Liver (tissue), 3 donors: ENCODE results near the gene PARD3.

Source experiments
- EGR1 ChIP-seq, 2 donors: IDR thresholded peaks; 2 replicates each; pipeline ENCODE4 v1.6.1; 2016 to 2018; ENCODE audit warnings: antibody characterized with exemption in 2 of 2, low read depth in 2 of 2
- GABPA ChIP-seq, 2 donors: IDR thresholded peaks in 1 of 2; conservative IDR thresholded peaks in 1 of 2; 2 replicates each; pipeline ENCODE4 v1.6.1; 2016; ENCODE audit warnings: antibody characterized with exemption in 2 of 2, mild to moderate bottlenecking in 1 of 2, moderate library complexity in 1 of 2
- JUND ChIP-seq, 2 donors: IDR thresholded peaks; 2 replicates each; pipeline ENCODE4 v1.6.1; 2016; ENCODE audit warnings: antibody characterized with exemption in 2 of 2
- RAD21 ChIP-seq, 2 donors: IDR thresholded peaks; 2 replicates each; pipeline ENCODE4 v1.6.1; 2016; ENCODE audit warnings: antibody characterized with exemption in 2 of 2, mild to moderate bottlenecking in 2 of 2
- RXRA ChIP-seq, 2 donors: IDR thresholded peaks; 2 replicates each; pipeline ENCODE4 v1.6.1; 2017 to 2018; ENCODE audit warnings: antibody characterized with exemption in 2 of 2, mild to moderate bottlenecking in 1 of 2
- TAF1 ChIP-seq: conservative IDR thresholded peaks from 2 replicates; pipeline ENCODE4 v1.6.1; 2016; ENCODE audit warnings: antibody characterized with exemption, mild to moderate bottlenecking
- YY1 ChIP-seq: IDR thresholded peaks from 2 replicates; pipeline ENCODE4 v1.6.1; 2016; ENCODE audit warnings: antibody characterized with exemption, mild to moderate bottlenecking
- TF ChIP-seq, protein P1 (sequence below): IDR thresholded peaks from 2 replicates; pipeline ENCODE4 v1.6.1; 2016; ENCODE audit warnings: antibody characterized with exemption
- TF ChIP-seq, protein P2 (sequence below): fragments of 150-350 bp; IDR thresholded peaks from 2 replicates; pipeline ENCODE4 v1.5.1; 2017; ENCODE audit warnings: improper control_type of control experiment, low read depth, low read length; ENCODE audit not compliant: missing input control
- TF ChIP-seq, protein P3 (sequence below): IDR thresholded peaks from 2 replicates; pipeline ENCODE4 v1.6.1; 2016; ENCODE audit warnings: antibody characterized with exemption, mild to moderate bottlenecking
- TF ChIP-seq, protein P4 (sequence below): IDR thresholded peaks from 2 replicates; pipeline ENCODE4 v1.6.1; 2016; ENCODE audit warnings: antibody characterized with exemption
- TF ChIP-seq, protein P5 (sequence below): IDR thresholded peaks from 2 replicates; pipeline ENCODE4 v1.6.1; 2016; ENCODE audit warnings: antibody characterized with exemption
- donor health status: healthy.
- donor health status: healthy.

DNA sequence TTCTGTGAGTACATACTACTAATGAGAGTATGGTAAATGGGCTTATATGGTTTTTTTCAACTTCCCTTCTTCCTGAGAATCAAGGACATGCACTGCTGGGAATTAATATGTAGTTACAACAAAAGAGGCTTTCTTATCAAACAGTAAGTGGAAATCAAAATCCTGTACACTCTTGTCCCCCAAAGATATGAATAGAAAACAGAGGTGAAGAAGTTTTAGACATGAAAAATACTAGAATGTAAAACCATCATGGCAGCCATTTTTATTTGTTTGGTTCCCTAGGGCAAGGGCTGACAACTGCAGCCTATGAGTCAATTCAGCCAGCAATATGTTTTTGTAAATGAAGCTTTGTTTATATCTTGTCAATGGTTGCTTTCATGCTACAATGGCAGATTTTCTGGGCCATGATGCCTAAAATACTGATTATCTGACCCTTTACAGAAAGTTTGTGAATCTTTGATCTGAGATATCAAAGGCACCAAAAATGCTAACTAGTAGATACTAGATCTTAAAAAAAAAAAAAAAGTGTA lies 422.4 kb downstream of the PARD3 start:
- TF ChIP-seq, protein P1, sequence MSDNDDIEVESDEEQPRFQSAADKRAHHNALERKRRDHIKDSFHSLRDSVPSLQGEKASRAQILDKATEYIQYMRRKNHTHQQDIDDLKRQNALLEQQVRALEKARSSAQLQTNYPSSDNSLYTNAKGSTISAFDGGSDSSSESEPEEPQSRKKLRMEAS, result no peak
- TF ChIP-seq, protein P2, sequence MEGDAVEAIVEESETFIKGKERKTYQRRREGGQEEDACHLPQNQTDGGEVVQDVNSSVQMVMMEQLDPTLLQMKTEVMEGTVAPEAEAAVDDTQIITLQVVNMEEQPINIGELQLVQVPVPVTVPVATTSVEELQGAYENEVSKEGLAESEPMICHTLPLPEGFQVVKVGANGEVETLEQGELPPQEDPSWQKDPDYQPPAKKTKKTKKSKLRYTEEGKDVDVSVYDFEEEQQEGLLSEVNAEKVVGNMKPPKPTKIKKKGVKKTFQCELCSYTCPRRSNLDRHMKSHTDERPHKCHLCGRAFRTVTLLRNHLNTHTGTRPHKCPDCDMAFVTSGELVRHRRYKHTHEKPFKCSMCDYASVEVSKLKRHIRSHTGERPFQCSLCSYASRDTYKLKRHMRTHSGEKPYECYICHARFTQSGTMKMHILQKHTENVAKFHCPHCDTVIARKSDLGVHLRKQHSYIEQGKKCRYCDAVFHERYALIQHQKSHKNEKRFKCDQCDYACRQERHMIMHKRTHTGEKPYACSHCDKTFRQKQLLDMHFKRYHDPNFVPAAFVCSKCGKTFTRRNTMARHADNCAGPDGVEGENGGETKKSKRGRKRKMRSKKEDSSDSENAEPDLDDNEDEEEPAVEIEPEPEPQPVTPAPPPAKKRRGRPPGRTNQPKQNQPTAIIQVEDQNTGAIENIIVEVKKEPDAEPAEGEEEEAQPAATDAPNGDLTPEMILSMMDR, result no peak
- TF ChIP-seq, protein P3, sequence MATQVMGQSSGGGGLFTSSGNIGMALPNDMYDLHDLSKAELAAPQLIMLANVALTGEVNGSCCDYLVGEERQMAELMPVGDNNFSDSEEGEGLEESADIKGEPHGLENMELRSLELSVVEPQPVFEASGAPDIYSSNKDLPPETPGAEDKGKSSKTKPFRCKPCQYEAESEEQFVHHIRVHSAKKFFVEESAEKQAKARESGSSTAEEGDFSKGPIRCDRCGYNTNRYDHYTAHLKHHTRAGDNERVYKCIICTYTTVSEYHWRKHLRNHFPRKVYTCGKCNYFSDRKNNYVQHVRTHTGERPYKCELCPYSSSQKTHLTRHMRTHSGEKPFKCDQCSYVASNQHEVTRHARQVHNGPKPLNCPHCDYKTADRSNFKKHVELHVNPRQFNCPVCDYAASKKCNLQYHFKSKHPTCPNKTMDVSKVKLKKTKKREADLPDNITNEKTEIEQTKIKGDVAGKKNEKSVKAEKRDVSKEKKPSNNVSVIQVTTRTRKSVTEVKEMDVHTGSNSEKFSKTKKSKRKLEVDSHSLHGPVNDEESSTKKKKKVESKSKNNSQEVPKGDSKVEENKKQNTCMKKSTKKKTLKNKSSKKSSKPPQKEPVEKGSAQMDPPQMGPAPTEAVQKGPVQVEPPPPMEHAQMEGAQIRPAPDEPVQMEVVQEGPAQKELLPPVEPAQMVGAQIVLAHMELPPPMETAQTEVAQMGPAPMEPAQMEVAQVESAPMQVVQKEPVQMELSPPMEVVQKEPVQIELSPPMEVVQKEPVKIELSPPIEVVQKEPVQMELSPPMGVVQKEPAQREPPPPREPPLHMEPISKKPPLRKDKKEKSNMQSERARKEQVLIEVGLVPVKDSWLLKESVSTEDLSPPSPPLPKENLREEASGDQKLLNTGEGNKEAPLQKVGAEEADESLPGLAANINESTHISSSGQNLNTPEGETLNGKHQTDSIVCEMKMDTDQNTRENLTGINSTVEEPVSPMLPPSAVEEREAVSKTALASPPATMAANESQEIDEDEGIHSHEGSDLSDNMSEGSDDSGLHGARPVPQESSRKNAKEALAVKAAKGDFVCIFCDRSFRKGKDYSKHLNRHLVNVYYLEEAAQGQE, result no peak
- TF ChIP-seq, protein P4, sequence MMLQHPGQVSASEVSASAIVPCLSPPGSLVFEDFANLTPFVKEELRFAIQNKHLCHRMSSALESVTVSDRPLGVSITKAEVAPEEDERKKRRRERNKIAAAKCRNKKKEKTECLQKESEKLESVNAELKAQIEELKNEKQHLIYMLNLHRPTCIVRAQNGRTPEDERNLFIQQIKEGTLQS, result no peak
- TF ChIP-seq EGR1 (IDR thresholded peaks at IDR 0.05; ENCODE audit: low read depth in 2 of 2) (no peak), TAF1 (no peak), RAD21 (IDR thresholded peaks at IDR 0.05) (no peak), JUND (IDR thresholded peaks at IDR 0.05) (no peak), YY1 (no peak), GABPA (IDR thresholded peaks at IDR 0.05 in 1 of 2, conservative IDR thresholded peaks at IDR 0.05 in 1 of 2) (no peak), RXRA (IDR thresholded peaks at IDR 0.05) (no peak)
- TF ChIP-seq, protein P5, sequence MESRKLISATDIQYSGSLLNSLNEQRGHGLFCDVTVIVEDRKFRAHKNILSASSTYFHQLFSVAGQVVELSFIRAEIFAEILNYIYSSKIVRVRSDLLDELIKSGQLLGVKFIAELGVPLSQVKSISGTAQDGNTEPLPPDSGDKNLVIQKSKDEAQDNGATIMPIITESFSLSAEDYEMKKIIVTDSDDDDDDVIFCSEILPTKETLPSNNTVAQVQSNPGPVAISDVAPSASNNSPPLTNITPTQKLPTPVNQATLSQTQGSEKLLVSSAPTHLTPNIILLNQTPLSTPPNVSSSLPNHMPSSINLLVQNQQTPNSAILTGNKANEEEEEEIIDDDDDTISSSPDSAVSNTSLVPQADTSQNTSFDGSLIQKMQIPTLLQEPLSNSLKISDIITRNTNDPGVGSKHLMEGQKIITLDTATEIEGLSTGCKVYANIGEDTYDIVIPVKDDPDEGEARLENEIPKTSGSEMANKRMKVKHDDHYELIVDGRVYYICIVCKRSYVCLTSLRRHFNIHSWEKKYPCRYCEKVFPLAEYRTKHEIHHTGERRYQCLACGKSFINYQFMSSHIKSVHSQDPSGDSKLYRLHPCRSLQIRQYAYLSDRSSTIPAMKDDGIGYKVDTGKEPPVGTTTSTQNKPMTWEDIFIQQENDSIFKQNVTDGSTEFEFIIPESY, result no peak
